ENCODE data around the gene B4GALT3. TPM values are rescaled to one million over a fixed set of nuclear protein-coding genes. Genes with fewer than 3 reads are reported as not detected.

Gene B4GALT3
- polyA plus RNA-seq, 1 experiment, result 21.8 TPM

- Histone ChIP-seq H3K27me3 (ENCODE audit: control insufficient read depth, insufficient read depth, low read length) (no peaks in the 10 kb centered on the region), H3K4me3 (ENCODE audit: low read depth, low read length) (no peak overlapping the region), H3K9me3 (ENCODE audit: control insufficient read depth, insufficient read depth, low read length) (no peaks in the 10 kb centered on the region), H3K27ac (ENCODE audit: low read depth, low read length) (no peak overlapping the region)
- CTCF ChIA-PET, result interaction anchor here (0.5 to 5.6 kb wide), 31 partner anchors 11 to 1124 kb away, joined by 3 to 92 read pairs (median 7); partner anchors contain the start of genes APOA2, B4GALT3, CASQ1 and FCER1G
- POLR2A ChIA-PET, result interaction anchor here (1.3 kb wide), 2 partner anchors 9 to 33 kb away, joined by 3 to 5 read pairs; partner anchors contain the start of genes NDUFS2 and TOMM40L
- DNase-seq (ENCODE audit: low read depth, low spot score), result peak; percentile 37
- peak; percentile 92 for TF ChIP-seq CTCF (IDR thresholded peaks at IDR 0.05; ENCODE audit: low read depth, low read length)
Observed at GRCh38 chr1:161192476-161193465, 15.5 kb upstream of the B4GALT3 start.

GRCh38 chr1:161191971-161192370 lies 14.7 kb upstream of the B4GALT3 start:
- no peaks in the 10 kb centered on the region for H3K27me3 ChIP-seq (ENCODE audit: control insufficient read depth, insufficient read depth, low read length)
- ChIA-PET CTCF (interaction anchor here (0.6 to 5.6 kb wide), 26 partner anchors 11 to 1002 kb away, joined by 3 to 92 read pairs (median 8); partner anchors contain the start of genes APOA2, B4GALT3, CASQ1 and FCER1G), POLR2A (interaction anchor here (1.3 kb wide), 1 partner anchor 10 kb away, joined by 3 read pairs; the partner anchor contains the start of gene NDUFS2)
- TF ChIP-seq CTCF (IDR thresholded peaks at IDR 0.05; ENCODE audit: low read depth, low read length), result no peak
- H3K27ac ChIP-seq (ENCODE audit: low read depth, low read length), result no peak overlapping the region
- no peaks in the 10 kb centered on the region for H3K9me3 ChIP-seq (ENCODE audit: control insufficient read depth, insufficient read depth, low read length)
- DNase-seq (ENCODE audit: low read depth, low spot score), result no peak
- H3K4me3 ChIP-seq (ENCODE audit: low read depth, low read length), result no peak overlapping the region

GRCh38 chr1:161190962-161191521 lies 13.7 kb upstream of the B4GALT3 start:
- no peak for TF ChIP-seq CTCF (IDR thresholded peaks at IDR 0.05; ENCODE audit: low read depth, low read length)
- H3K4me3 ChIP-seq (ENCODE audit: low read depth, low read length), result no peak overlapping the region
- ChIA-PET CTCF (interaction anchor here (1.1 to 5.6 kb wide), 17 partner anchors 10 to 198 kb away, joined by 3 to 92 read pairs (median 15); partner anchors contain the start of genes B4GALT3, NDUFS2, PPOX and SDHC), POLR2A (interaction anchor here (0.6 kb wide), 1 partner anchor 197 kb away, joined by 4 read pairs; no protein-coding TSS in a partner anchor)
- no peaks in the 10 kb centered on the region for H3K9me3 ChIP-seq (ENCODE audit: control insufficient read depth, insufficient read depth, low read length)
- no peaks in the 10 kb centered on the region for H3K27me3 ChIP-seq (ENCODE audit: control insufficient read depth, insufficient read depth, low read length)
- H3K27ac ChIP-seq (ENCODE audit: low read depth, low read length), result no peak overlapping the region
- DNase-seq (ENCODE audit: low read depth, low spot score), result no peak

- no peaks in the 10 kb centered on the region for H3K27me3 ChIP-seq (ENCODE audit: control insufficient read depth, insufficient read depth, low read length)
- no peak overlapping the region for H3K4me3 ChIP-seq (ENCODE audit: low read depth, low read length)
- no peak for TF ChIP-seq CTCF (IDR thresholded peaks at IDR 0.05; ENCODE audit: low read depth, low read length)
- no peaks in the 10 kb centered on the region for H3K9me3 ChIP-seq (ENCODE audit: control insufficient read depth, insufficient read depth, low read length)
- no peak for DNase-seq (ENCODE audit: low read depth, low spot score)
- ChIA-PET POLR2A (no interaction called here), CTCF (interaction anchor here (1.6 to 2.1 kb wide), 2 partner anchors 37 to 200 kb away, joined by 3 to 5 read pairs; partner anchors contain the start of gene TOMM40L)
- H3K27ac ChIP-seq (ENCODE audit: low read depth, low read length), result no peak overlapping the region
Observed at GRCh38 chr1:161189036-161189435, 11.7 kb upstream of the B4GALT3 start.
